NCI-H446 (cell line): Measurements from ENCODE around the gene INSL3.

Experiments
- DNase-seq, 2 experiments: peaks; one replicate each; lab custom pipeline; 2025; lab: John Stamatoyannopoulos, UW

The INSL3 gene

GRCh38 chr19:17821190-17821589 lies at the start of gene INSL3:
Gene INSL3 (minus strand): TSS chr19:17821519. CDS start chr19:17821506, 13 bp downstream.
- DNase-seq: no peak

GRCh38 chr19:17869114-17869608 lies 47.8 kb upstream of the INSL3 start:
- DNase-seq: no peak

GRCh38 chr19:17868669-17869068 lies 47.4 kb upstream of the INSL3 start:
- DNase-seq: no peak

GRCh38 chr19:17866964-17867486 lies 45.7 kb upstream of the INSL3 start:
- peak in 1 of 2 experiments; percentile 28 for DNase-seq

GRCh38 chr19:17866312-17866963 lies 45.1 kb upstream of the INSL3 start:
- DNase-seq: no peak

- DNase-seq: no peak
These were observed 44.3 kb upstream of the INSL3 start for GRCh38 chr19:17865364-17866311.

GRCh38 chr19:17863520-17864182 lies 42.3 kb upstream of the INSL3 start:
- no peak for DNase-seq

- no peak for DNase-seq
These were observed 41.6 kb upstream of the INSL3 start for GRCh38 chr19:17862711-17863519.

GRCh38 chr19:17861542-17862402 lies 40.5 kb upstream of the INSL3 start:
- no peak for DNase-seq

GRCh38 chr19:17860993-17861360 lies 39.7 kb upstream of the INSL3 start:
- no peak for DNase-seq

GRCh38 chr19:17860331-17860992 lies 39.1 kb upstream of the INSL3 start:
- DNase-seq: no peak

GRCh38 chr19:17859533-17860330 lies 38.4 kb upstream of the INSL3 start, which contains the start of gene RPL18A:
Gene RPL18A (plus strand): TSS chr19:17859910. CDS start chr19:17859957, 47 bp downstream.
- DNase-seq: peak; percentile 99 to 100

- DNase-seq: peak; percentile 44 to 90
These were observed 34.2 kb upstream of the INSL3 start for GRCh38 chr19:17855280-17856152.

- no peak for DNase-seq
These were observed 32.7 kb upstream of the INSL3 start for GRCh38 chr19:17854061-17854460.

- no peak for DNase-seq
These were observed 27.4 kb upstream of the INSL3 start for GRCh38 chr19:17848595-17849292.

GRCh38 chr19:17847538-17848366 lies 26.4 kb upstream of the INSL3 start, which contains the start of gene JAK3:
Gene JAK3 (minus strand): TSS chr19:17847982. CDS start chr19:17844417, 3,565 bp downstream.
- DNase-seq: no peak
